Measurements from ENCODE around the gene FARP2.

The FARP2 gene

DNA sequence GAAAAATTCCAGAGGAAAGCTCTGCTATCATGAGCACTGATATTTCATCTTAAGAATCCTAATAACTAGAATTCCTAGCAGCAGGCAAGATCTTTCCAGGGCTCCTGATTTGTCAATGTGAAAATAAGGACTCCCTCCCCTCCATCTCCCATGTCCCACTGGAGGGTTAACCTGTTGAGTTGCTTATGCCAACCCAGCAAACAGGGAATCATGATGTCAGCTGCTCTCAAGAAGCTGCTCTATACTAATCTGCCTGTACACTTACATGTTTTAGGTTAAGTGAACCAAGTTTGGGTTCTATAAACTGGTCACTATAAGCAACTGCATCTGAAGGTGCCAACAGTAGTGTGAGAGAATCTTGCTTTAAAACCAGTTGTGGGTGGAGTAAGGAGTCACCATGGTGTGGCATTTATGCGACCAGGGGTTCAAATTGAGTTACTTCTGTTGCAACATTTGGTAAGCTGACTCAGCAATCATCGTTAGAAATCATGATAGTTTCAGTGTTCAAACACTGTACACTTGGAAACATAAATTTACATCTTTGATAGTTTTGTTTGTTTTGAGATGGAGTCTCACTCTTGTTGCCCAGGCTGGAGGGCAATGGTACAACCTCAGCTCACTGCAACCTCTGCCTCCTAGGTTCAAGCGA lies 98.9 kb downstream of the FARP2 start:
- DNase-seq (ENCODE audit: low read depth in 4 of 4, low spot score in 1 of 4) = no peak

DNA sequence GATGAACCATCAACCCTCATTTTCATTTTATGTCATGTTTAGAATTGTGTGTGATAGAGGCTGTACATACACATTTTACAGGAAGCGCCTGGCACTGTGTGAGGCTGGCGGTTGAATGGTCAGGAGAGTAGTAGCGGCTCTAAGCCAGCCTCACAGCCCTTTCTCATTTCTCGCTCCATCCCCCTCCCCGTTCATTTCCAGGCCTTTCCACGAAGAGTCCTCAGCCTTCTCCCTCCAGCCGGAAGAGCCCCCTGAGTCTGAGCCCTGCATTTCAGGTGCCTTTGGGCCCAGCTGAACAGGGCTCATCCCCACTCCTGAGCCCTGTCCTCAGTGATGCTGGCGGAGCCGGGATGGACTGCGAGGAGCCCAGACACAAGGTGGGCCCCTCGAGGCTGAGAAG lies 100.5 kb downstream of the FARP2 start:
- DNase-seq (ENCODE audit: low read depth in 4 of 4, low spot score in 1 of 4) = no peak

DNA sequence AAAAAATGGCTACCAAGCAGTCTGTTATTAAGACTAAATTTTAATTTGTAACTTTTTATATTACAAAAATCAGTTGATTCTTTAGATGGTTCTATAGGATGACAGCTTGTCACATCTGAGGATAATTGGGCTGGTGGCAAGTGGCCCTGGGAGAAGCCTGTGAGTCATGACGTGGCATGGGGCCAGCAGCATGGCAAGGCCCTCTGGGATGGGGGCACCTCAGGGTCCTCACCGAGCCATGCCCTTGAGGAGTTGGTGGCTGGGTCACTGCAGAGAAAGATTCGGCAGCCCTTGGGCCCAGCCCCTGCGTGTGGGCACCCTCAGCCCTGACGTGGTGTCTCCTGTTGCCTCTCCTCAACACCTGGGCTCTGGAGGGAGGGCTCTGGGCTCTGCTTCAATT lies 102.6 kb downstream of the FARP2 start:
- no peak for DNase-seq (ENCODE audit: low read depth in 4 of 4, low spot score in 1 of 4)

DNA sequence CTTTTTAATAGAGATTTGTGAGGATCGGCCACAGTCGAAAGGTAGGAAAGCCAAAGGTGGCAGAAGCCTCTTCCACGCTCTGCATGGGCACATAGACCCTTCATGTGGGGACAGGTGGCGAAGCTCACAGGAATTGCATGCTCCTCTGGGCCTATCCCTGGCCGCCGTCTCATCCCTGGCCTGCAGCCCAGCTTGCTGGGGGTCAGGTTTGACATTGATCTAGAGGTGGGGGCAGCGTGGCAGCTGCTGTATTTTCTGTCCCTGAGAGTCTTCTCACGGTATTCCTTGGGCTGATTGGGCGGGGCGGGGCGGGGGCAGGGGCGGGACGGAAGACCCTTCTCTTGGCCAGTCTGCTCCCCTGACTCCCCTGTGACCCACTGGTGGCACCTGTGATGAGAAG lies 103.4 kb downstream of the FARP2 start:
- DNase-seq (ENCODE audit: low read depth in 4 of 4, low spot score in 1 of 4) = no peak

DNA sequence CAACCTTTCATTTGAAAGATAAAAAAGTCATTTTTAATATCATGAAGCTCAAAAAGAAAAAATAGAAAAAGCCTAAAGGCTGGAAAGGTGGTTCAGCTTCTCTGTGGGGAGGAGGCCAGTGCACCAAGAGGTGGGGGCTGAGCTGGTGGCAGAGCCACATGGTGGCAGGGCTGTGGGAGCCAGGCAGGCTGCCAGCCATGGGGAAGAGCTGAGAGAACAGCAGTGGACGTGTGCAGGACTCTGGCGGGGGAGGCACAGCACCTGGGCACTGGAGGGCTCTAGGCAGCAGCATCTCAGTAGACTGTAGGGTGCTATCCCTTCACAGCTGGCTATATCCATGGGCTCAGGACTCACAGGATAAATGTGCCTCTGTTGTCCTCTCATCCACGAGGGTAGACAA lies 104.5 kb downstream of the FARP2 start:
- no peak for DNase-seq (ENCODE audit: low read depth in 4 of 4, low spot score in 1 of 4)

DNA sequence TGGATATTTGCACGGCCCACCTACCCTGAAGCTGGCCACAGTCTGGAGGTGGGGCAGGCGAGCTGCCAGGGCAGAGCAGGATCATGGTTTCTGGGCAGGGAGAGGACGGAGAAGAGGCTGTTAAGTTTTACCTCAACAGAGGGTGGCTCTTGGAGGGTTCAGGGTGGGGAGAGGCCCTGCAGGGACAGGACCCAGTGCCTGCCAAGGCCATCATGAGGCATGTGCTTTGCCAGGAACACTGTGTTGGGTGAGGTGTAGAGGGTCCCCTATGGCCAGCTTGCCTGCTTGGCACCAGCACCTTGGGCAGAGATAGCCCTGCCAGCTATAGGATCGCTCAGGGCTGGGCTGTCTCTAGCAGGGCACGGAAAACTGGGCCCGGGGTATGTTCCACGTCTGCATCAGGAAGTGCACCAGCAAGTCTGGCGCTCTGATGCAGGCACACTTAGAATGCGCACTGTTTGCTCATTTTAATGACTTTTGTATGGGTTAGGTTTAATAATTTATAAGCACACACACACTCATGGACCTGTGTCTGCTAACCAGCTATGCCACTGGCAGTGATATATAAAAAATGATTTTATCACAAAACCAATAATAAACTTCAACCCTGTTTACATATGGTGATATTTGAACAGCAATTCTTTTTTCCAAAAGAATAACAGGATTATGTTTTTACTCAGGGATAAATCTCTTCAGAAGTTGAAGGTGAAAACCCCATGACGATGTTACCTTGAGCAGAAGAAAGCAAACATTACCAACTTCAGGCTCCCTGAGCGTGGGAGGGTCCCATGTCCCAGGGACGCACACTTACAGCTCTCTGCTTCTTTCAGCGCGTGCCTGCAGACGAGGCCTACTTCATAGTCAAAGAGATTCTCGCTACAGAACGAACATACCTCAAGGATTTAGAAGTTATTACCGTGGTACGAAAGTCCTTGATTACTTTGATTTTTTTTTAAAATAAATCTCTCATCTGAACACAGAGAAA lies 105.9 kb downstream of the FARP2 start:
- no peak for DNase-seq (ENCODE audit: low read depth in 4 of 4, low spot score in 1 of 4)

DNA sequence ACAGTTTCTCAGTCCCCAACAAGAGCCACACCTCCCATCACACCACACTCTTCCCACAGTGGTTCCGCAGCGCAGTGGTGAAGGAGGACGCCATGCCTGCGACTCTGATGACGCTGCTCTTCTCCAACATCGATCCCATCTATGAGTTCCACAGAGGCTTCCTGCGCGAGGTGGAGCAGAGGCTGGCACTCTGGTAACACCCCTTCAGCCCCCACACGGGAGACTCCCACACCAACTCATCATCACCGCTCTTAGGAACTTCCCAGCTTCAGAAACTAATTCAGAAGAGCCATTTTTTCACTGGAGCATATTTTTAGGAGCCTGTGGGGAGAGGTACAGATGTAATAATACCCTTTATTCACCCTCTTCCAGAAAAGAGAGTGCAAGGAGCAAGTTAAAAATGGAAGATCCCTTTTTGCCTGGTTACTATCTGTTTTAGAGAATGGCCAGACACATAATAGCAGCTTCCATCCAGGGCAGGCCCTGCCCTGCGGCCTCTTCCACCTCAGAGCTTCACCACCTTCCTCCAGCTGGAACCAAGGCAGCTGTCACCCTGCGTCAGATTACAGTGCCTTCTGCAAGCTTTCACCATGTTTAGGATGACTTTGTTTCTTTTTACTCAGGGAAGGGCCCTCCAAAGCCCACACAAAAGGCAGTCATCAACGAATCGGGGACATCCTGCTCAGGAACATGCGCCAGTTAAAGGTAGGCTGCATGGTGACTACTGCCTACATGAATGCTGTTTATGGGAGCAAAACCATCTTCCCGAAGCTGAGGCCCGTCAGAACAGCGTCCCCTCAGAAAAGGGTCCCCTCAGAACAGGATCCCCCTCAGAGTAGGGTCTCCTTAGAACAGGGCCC lies 107.4 kb downstream of the FARP2 start:
- DNase-seq (ENCODE audit: low read depth in 4 of 4, low spot score in 1 of 4) = no peak

DNA sequence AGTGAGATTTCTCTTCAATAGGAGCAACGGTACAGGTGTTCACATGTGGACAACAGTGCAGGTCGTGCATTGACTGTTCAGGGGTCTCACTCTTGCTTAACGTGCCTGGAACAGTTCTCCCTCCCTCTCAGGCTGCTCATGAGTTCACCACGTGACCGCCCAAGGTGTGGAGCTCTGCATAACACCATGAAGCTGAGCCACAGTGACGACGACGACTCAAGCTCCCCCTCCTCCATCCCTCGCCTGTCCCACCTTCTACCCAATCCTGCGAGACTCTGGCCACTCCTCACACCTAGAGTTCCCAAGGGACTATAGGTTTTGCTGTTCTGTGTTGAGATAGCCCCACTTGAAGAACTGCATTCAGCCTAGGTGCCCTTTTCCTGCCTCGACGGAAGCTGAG lies 109.5 kb downstream of the FARP2 start:
- DNase-seq (ENCODE audit: low read depth in 4 of 4, low spot score in 1 of 4) = no peak

DNA sequence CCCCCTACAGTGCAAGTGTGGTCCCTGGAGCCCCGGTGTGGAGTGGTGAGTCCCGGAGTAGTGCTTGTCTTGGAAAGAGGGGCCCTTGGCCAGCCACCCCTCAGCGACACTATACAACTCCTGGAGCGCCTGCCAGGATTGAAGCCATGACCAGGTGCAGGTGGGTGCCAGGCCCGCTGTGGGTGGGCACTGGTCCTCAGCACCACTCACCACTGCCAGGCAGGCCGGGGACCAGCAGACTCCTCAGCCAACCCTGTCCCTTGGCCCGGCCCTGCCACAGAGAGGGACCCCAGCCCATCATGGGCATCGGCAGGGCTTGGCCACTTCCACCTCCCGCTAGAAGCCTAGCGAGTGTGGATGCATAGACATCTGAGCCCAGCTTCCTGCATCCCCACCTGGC lies 110.1 kb downstream of the FARP2 start:
- no peak for DNase-seq (ENCODE audit: low read depth in 4 of 4, low spot score in 1 of 4)

DNA sequence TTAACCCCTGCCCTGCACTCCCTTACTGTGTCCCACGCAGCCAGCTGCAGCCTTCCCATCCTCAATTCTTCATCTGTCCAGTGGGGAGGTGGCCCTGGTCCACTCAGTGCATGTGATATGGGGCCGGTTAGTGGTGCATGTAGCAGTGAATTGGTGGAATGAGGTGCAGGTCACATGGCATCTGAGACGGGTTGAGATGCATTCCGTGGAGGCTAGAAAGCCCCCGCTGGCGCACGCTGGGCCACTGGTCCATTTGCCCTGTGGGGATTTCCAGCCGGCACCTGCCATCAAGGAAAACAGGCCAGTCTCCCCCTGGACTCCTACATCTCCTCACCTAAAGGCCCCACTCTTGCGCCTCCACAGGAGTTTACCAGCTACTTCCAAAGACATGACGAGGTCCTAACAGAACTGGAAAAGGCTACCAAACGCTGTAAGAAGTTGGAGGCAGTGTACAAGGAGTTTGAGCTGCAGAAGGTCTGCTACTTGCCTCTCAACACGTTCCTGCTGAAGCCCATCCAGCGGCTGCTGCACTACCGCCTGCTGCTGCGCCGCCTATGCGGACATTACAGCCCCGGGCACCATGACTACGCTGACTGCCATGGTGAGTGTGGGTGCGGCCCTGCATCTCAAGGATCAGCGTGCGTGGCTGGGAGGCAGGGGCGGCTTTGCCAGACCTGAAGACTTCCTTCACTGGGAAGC lies 111.8 kb downstream of the FARP2 start:
- no peak for DNase-seq (ENCODE audit: low read depth in 4 of 4, low spot score in 1 of 4)

DNA sequence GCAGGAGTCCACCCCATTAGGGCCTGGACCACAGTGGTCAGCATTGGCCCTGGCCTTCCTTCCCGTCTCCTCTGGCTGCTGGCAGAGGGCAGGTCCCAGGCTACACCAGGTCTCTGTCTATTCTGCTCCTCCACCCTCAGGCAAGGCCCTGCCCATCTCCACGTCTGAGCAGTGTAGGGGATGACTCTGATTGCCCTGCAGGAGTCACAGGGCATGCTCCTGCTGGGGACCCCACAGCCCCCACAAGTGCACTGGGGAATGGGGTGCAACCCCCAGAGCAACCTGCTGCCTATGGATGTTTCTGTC lies 112.3 kb downstream of the FARP2 start:
- DNase-seq (ENCODE audit: low read depth in 4 of 4, low spot score in 1 of 4) = no peak

DNA sequence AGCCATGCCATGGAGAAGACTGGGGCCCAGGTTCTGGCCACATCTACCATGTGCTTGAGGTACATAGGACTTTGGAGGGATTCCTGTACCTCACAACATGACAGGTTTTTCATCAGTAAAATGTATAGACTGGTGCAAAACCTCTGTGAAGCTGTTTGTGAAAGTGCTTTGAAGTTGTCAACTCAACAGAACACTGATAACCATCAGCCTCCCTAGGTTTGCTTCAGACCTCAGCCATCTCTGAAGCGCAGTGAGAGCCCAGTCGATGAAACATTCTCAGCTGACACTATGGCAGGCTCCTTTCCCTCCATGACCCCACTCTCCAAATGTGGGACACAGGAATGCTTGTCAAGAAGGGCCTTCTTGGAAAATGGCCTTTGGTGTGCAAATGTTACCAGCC lies 113.7 kb downstream of the FARP2 start:
- no peak for DNase-seq (ENCODE audit: low read depth in 4 of 4, low spot score in 1 of 4)

DNA sequence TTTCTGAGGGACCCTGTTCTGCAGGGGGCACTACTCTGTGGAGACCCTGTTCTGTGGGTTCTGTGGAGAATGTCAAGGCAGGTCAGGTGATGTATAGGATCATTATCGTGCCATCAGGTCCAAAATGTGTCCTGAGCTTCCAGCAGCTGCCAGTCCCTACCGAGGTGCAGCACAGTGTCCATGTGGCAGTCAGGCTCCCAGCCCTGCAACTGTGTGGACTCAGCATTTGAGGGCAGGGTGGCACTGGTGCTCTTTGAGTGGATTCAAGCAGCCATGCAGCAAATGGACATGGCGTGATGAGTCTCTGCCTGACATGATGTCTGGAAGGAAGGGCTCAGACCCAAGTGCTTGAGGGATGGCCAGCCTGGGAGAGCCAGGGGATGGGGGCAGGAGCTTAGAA lies 117.3 kb downstream of the FARP2 start:
- DNase-seq (ENCODE audit: low read depth in 4 of 4, low spot score in 1 of 4) = no peak

DNA sequence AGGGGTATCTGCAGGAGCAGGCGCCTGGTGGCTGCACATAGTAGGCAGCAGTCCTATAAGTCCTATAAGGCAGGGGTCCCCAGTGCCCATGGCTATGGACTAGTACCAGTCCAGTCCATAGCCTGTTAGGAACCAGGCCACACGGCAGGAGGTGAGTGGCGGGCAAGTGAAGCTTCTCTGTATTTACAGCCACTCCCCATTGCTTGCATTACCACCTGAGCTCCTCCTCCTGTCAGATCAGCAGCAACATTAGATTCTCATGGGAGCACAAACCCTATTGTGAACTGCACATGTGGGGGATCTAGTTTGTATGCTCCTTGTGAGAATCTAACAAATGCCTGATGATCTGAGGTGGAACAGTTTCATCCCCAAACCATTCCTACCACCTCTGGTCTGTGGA lies 119.2 kb downstream of the FARP2 start:
- DNase-seq (ENCODE audit: low read depth in 4 of 4, low spot score in 1 of 4) = no peak

DNA sequence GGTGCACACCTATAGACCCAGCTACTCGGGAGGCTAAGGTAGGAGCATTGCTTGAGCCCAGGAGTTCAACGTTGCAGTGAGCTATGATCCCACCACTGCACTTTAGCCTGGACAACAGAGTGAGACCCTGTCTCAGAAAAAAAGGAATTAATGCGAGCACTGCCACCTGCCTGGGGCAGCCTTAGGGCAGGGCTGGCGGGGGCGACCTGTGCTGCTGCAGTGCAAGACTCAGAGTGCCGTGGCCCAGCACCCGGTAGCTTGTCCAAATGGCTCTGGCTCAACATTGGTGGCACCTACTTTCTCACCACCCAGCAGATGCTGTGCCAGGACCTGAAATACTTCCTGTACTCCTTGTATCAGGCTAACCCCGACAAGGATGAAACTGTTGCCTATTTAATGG lies 122.1 kb downstream of the FARP2 start:
- no peak for DNase-seq (ENCODE audit: low read depth in 4 of 4, low spot score in 1 of 4)

DNA sequence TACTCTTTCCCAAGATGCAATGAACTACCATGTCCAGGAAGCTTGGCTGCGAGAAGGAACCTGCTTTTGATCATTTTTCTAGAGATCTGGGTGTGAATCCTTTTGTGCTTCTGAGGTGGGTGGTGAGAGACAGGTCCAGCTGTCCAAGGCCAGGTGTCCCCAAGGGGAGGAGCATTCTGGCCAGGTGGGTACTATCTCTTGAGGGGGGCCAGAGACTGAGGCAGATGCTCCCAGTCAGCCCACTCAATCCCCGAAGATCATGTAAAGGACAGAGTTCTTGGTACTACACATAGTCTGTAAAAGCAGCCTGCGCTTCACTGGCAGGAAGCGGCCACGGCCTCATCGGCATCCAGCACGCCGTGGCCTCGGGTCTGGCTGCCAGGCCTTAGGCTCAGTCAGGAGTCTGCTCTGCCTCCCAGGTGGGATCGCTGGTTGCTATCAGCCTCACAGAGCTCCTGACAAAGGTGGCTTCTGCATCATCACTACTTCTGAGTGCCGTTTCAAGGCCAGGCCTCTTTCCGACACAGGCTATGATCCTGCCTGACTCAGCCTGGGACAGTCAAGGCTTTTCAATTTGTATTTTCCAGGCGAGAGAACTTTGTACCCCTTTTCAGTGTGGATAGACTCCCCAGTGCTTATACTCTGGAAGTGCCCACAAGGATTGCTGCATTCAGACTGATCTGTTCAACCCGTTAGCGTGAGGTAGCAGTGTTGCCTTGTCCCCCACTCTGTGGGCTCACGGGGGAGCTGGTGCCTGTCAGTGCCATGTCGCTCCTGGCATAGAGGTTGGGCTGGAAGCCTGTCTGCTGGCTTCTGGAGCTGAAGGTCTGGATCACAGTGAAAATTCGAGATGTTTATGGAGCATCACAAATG lies 123.2 kb downstream of the FARP2 start:
- no peak for DNase-seq (ENCODE audit: low read depth in 4 of 4, low spot score in 1 of 4)

DNA sequence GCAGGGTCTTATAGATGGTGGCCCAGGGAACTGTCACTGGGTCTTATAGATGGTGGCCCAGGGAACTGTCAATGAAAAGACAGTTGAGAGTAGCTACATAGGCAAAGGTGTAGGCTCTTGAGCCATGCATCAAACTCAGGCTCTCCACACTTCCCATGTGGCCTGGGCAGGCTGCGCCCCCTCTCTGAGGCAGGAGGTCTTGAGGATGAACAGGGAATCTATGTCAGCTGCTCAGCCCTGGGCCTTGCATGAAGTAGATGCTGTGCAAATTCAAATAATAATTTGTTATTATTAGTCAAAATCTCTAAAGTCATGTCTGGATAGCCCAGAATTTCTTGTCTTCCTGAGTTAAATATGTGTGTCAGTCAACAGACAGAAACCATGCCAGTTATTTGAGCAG lies 125.6 kb downstream of the FARP2 start:
- no peak for DNase-seq (ENCODE audit: low read depth in 4 of 4, low spot score in 1 of 4)

DNA sequence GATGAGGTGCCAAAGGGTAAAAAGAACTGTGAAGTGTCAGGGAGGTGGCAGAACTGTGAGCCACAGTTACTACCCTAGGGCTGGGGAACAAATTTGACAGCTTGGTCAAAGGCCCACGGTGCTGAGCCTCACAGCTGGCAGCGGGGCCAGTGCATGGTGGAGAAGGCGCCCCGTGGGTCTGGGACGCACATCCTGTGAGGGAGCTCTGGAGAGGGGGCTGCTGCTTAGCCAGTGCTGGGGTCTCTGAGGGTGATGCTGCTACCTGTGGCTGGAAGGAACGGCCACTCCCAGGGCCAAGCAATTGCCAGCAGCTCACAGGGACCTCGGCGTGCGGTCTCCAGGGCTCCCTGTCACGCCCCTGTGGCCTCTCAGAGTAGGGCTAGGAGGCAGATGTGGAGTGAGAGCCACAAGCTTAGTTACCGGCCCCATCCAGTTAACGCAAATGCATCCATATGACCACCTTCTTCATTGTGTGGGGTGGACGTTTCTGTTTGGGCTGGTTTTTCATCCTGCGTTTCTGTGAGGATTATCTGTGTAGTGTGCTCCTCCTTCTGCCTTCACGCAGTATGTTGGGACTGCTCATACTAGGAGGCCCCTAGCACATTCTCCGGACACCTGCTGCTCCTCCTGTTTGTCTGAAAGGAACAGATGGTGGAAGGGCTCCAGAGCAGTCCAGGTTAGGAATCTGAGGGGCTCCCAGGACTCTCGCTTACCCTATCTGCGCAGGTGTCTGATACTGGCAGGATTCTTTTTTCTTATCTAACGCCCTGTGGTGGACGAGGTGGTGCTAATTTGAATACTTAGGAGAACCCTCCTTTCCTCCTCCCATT lies 126.3 kb downstream of the FARP2 start:
- no peak for DNase-seq (ENCODE audit: low read depth in 4 of 4, low spot score in 1 of 4)

DNA sequence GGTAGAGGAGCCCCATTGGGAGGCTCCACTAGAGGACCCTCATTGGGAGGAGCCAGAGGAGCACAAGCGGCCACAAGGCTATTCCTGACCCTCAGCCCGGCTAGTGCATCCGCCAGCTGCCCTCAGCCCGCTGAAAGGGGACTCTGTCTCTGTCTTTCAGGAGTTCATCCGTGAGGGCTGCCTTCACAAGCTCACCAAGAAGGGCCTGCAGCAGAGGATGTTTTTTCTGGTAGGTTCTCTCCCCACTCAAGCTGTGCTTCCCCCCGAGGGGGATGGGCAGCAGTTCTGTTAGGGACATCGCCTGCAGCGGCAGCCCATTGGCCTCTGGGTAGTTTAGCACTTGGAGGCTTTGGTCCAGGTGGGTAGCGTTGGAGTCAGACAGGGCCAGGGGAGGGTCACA lies 127.2 kb downstream of the FARP2 start:
- DNase-seq (ENCODE audit: low read depth in 4 of 4, low spot score in 1 of 4) = no peak

Measured in stimulated activated CD4-positive, alpha-beta T cell treated with anti-CD3 and anti-CD28 coated beads, Interleukin-1b, Interleukin-23, amount 100 ng/mL, for 24 hours (primary cell).